CD4-positive, alpha-beta T cell (primary cell): ENCODE measurements around the gene OAT. TPM values are rescaled to one million over a fixed set of nuclear protein-coding genes. Genes with fewer than 3 reads are reported as not detected.

Source experiments
- ATAC-seq: fragments of 200-7000 bp; cut with Tn5 transposase; one replicate; pipeline ENCODE4 v1.10.0; 2022; ENCODE audit warnings: mild to moderate bottlenecking; ENCODE audit not compliant: poor library complexity
- CTCF ChIA-PET: fragments of 350-600 bp; sonication (Branson Sonifier 250); formaldehyde crosslinking; loops from one replicate; lab custom pipeline; 2021; ENCODE audit warnings: antibody characterized with exemption, inconsistent platforms; lab: Charles Lee
- POLR2A ChIA-PET: fragments of 350-600 bp; sonication (Branson Sonifier 250); formaldehyde crosslinking; loops from one replicate; lab custom pipeline; 2021; ENCODE audit warnings: antibody characterized with exemption, inconsistent platforms; lab: Charles Lee
- DNase-seq, 14 experiments: peaks; one replicate each; pipeline ENCODE4 v3.0.0-alpha.2; 2013 to 2020; ENCODE audit warnings: mixed read lengths in 2 of 14
- H3K27ac ChIP-seq, 2 donors: one replicate each; pipeline versions ENCODE4 v1.5.1 to v1.7.0; 2013; ENCODE audit warnings: low read length in 2 of 2, low read depth in 1 of 2, mild to moderate bottlenecking in 1 of 2
- H3K27me3 ChIP-seq, 2 experiments: 1 replicate in 1 of 2; 2 replicates in 1 of 2; pipeline versions ENCODE4 v1.6.1 to v1.7.0; 2013; ENCODE audit warnings: low read length in 2 of 2, control low read depth in 1 of 2, mild to moderate bottlenecking in 1 of 2, moderate library complexity in 1 of 2; ENCODE audit not compliant: insufficient read depth in 2 of 2, control insufficient read depth in 1 of 2
- H3K36me3 ChIP-seq: one replicate; pipeline ENCODE4 v1.6.1; 2013; ENCODE audit warnings: low read length, control low read depth; ENCODE audit not compliant: insufficient read depth
- H3K4me1 ChIP-seq: one replicate; pipeline ENCODE4 v1.6.1; 2013; ENCODE audit warnings: low read length, control low read depth; ENCODE audit not compliant: insufficient read depth
- H3K4me3 ChIP-seq: one replicate; pipeline ENCODE4 v1.5.1; 2013; ENCODE audit warnings: mild to moderate bottlenecking, low read length, moderate library complexity
- H3K9me3 ChIP-seq, 2 experiments: 1 replicate in 1 of 2; 2 replicates in 1 of 2; pipeline versions ENCODE4 v1.6.1 to v1.7.0; 2013; ENCODE audit warnings: low read length in 2 of 2, mild to moderate bottlenecking in 2 of 2, control low read depth in 1 of 2, moderate library complexity in 1 of 2; ENCODE audit not compliant: control insufficient read depth in 1 of 2, insufficient read depth in 1 of 2
- H3K27ac Mint-ChIP-seq: one replicate; pipeline ENCODE4 v1.8.0; 2020; ENCODE audit warnings: mixed read lengths
- H3K27me3 Mint-ChIP-seq: one replicate; pipeline ENCODE4 v1.8.0; 2021; ENCODE audit warnings: mixed read lengths
- H3K36me3 Mint-ChIP-seq: one replicate; pipeline ENCODE4 v1.8.0; 2021; ENCODE audit warnings: low read depth, mixed read lengths
- H3K4me1 Mint-ChIP-seq: one replicate; pipeline ENCODE4 v1.8.0; 2021; ENCODE audit warnings: low read depth, mixed read lengths
- H3K4me3 Mint-ChIP-seq: one replicate; pipeline ENCODE4 v1.8.0; 2020; ENCODE audit warnings: mild to moderate bottlenecking, mixed read lengths
- H3K9me3 Mint-ChIP-seq: one replicate; pipeline ENCODE4 v1.8.0; 2020; ENCODE audit warnings: mixed read lengths
- CTCF ChIP-seq: fragments of 200-600 bp; IDR thresholded peaks from one replicate; pipeline ENCODE4 v1.8.0; 2022; ENCODE audit warnings: antibody characterized with exemption, mild to moderate bottlenecking
- intact Hi-C, 2 experiments: fragments of 100-400 bp; cut with DNase I in 1 of 2; cut with micrococcal nuclease in 1 of 2; formaldehyde crosslinking; loops; one replicate each; pipeline versions ENCODE4 v1.15.1 to v1.9.0; 2023 to 2025; cut with DNase I, micrococcal nuclease
- total RNA-seq, 174 experiments: library from RNA in 2 of 174; stranded (reverse) in 2 of 174; gene quantifications; one replicate each; pipeline ENCODE4 v1.2.3 and lab custom pipeline; 2021 to 2026

Gene OAT
- total RNA-seq, 2 experiments from 2014 or later, result 48.5 to 54.9 TPM

GRCh38 chr10:124348801-124349200 is 69.9 kb downstream of the OAT start:
- Mint-ChIP-seq H3K9me3 (no peaks in the 10 kb centered on the region), H3K27me3 (peaks cover under 1% of the 10 kb centered on the region), H3K36me3 (no peaks in the 10 kb centered on the region), H3K27ac (no peak overlapping the region), H3K4me3 (no peak overlapping the region), H3K4me1 (no peaks in the 10 kb centered on the region)
- Histone ChIP-seq H3K4me1 (no peaks in the 10 kb centered on the region), H3K27ac (no peak overlapping the region), H3K9me3 (no peaks in the 10 kb centered on the region), H3K27me3 (no peaks in the 10 kb centered on the region), H3K4me3 (no peak overlapping the region), H3K36me3 (no peaks in the 10 kb centered on the region)
- no peak for DNase-seq
- POLR2A ChIA-PET, result no interaction called here
- CTCF ChIA-PET, result no interaction called here
- intact Hi-C loops, result no loop called here
- ATAC-seq, result no peak
- no peak for TF ChIP-seq CTCF

- no peaks in the 10 kb centered on the region for H3K9me3 Mint-ChIP-seq
- H3K4me1 Mint-ChIP-seq, result no peaks in the 10 kb centered on the region
- no peaks in the 10 kb centered on the region for H3K27me3 ChIP-seq
- H3K4me1 ChIP-seq, result no peaks in the 10 kb centered on the region
- ChIA-PET CTCF (no interaction called here), POLR2A (no interaction called here)
- no peaks in the 10 kb centered on the region for H3K36me3 ChIP-seq
- DNase-seq (no peak), ATAC-seq (no peak)
- no peak overlapping the region for H3K27ac Mint-ChIP-seq
- H3K4me3 ChIP-seq, result no peak overlapping the region
- H3K36me3 Mint-ChIP-seq, result no peaks in the 10 kb centered on the region
- TF ChIP-seq CTCF, result no peak
- no peaks in the 10 kb centered on the region for H3K9me3 ChIP-seq
- H3K27me3 Mint-ChIP-seq, result no peaks in the 10 kb centered on the region
- no peak overlapping the region for H3K27ac ChIP-seq
- no peak overlapping the region for H3K4me3 Mint-ChIP-seq
- intact Hi-C loops, result no loop called here
Observed at GRCh38 chr10:124347956-124348355, 70.8 kb downstream of the OAT start.

Other genes with a start within 250 kb of the OAT start
- not detected for gene NKX1-2, start 31.1 kb upstream of the OAT start, total RNA-seq
- gene LHPP, start 42.9 kb upstream of the OAT start, total RNA-seq, result 10 to 100 TPM; 15.3 to 19.6 TPM